Measurements from ENCODE around the gene CPHXL.

The CPHXL gene

GRCh38 chr16:75679366-75679765, 46.9 kb downstream of the CPHXL start:
- no peak for TF ChIP-seq CTCF (conservative IDR thresholded peaks at IDR 0.05)

GRCh38 chr16:75676909-75677308, 49.4 kb downstream of the CPHXL start, which contains the start of gene CPHXL2:
TSS of gene CPHXL2 (minus strand) at chr16:75677009. CDS start at chr16:75676999, 10 bp downstream.
- no peak for TF ChIP-seq CTCF (conservative IDR thresholded peaks at IDR 0.05)
- H3K27ac ChIP-seq: no peak within 1 kb of the TSS

More at GRCh38 chr16:75679366-75679765, 46.9 kb downstream of the CPHXL start:
- no peak overlapping the region for H3K27ac ChIP-seq

GRCh38 chr16:75667503-75667902, 58.8 kb downstream of the CPHXL start:
- no peak for TF ChIP-seq CTCF (conservative IDR thresholded peaks at IDR 0.05)
- no peak overlapping the region for H3K27ac ChIP-seq

Measured in VCaP (cell line).